Liver (tissue), 9 donors: ENCODE measurements around the gene S100A2. TPM values are rescaled to one million over a fixed set of nuclear protein-coding genes. Genes with fewer than 3 reads are reported as not detected.

Source experiments
- DNase-seq: peaks from one replicate; pipeline ENCODE4 v3.0.0-alpha.2; 2017; ENCODE audit warnings: low spot score
- H3K27ac ChIP-seq, 2 donors: one replicate each; pipeline ENCODE4 v1.7.0; 2013; ENCODE audit warnings: inconsistent platforms in 2 of 2, low read length in 2 of 2, control low read depth in 1 of 2, low read depth in 1 of 2, mild to moderate bottlenecking in 1 of 2
- H3K27me3 ChIP-seq, 4 donors: one replicate each; pipeline versions ENCODE4 v1.6.1 to v1.7.0; 2013; ENCODE audit warnings: low read length in 3 of 4, inconsistent platforms in 1 of 4, mild to moderate bottlenecking in 1 of 4, moderate library complexity in 1 of 4; ENCODE audit not compliant: control insufficient read depth in 4 of 4, insufficient read depth in 4 of 4
- H3K36me3 ChIP-seq, 4 donors: one replicate each; pipeline versions ENCODE4 v1.6.1 to v1.7.0; 2013; ENCODE audit warnings: low read length in 3 of 4, mild to moderate bottlenecking in 3 of 4, low read depth in 1 of 4, moderate library complexity in 1 of 4; ENCODE audit not compliant: control insufficient read depth in 4 of 4, insufficient read depth in 3 of 4
- H3K4me1 ChIP-seq, 4 donors: one replicate each; pipeline versions ENCODE4 v1.6.1 to v1.7.0; 2013; ENCODE audit warnings: low read length in 3 of 4, mild to moderate bottlenecking in 3 of 4, moderate library complexity in 1 of 4; ENCODE audit not compliant: control insufficient read depth in 4 of 4, insufficient read depth in 4 of 4
- H3K4me3 ChIP-seq, 3 donors: one replicate each; pipeline versions ENCODE4 v1.6.1 to v1.7.0; 2013; ENCODE audit warnings: low read length in 3 of 3, control low read depth in 1 of 3, low read depth in 1 of 3, mild to moderate bottlenecking in 1 of 3
- H3K9ac ChIP-seq, 2 donors: one replicate each; pipeline ENCODE4 v1.7.0; 2013; ENCODE audit warnings: low read length in 2 of 2, mild to moderate bottlenecking in 2 of 2, moderate library complexity in 2 of 2, control low read depth in 1 of 2, low read depth in 1 of 2
- H3K9me3 ChIP-seq, 4 donors: one replicate each; pipeline versions ENCODE4 v1.6.1 to v1.7.0; 2013; ENCODE audit warnings: low read length in 3 of 4; ENCODE audit not compliant: control insufficient read depth in 4 of 4
- EGR1 ChIP-seq, 2 donors: IDR thresholded peaks; 2 replicates each; pipeline ENCODE4 v1.6.1; 2016 to 2018; ENCODE audit warnings: antibody characterized with exemption in 2 of 2, low read depth in 2 of 2
- FOXA1 ChIP-seq: IDR thresholded peaks from 2 replicates; pipeline ENCODE4 v1.6.1; 2016; ENCODE audit warnings: antibody characterized with exemption
- FOXA2 ChIP-seq: IDR thresholded peaks from 2 replicates; pipeline ENCODE4 v1.6.1; 2016; ENCODE audit warnings: antibody characterized with exemption
- GABPA ChIP-seq, 2 donors: IDR thresholded peaks in 1 of 2; conservative IDR thresholded peaks in 1 of 2; 2 replicates each; pipeline ENCODE4 v1.6.1; 2016; ENCODE audit warnings: antibody characterized with exemption in 2 of 2, mild to moderate bottlenecking in 1 of 2, moderate library complexity in 1 of 2
- HNF4A ChIP-seq, 2 donors: conservative IDR thresholded peaks; 2 replicates each; pipeline ENCODE4 v1.6.1; 2016; ENCODE audit warnings: antibody characterized with exemption in 2 of 2, mild to moderate bottlenecking in 2 of 2
- HNF4G ChIP-seq: IDR thresholded peaks from 2 replicates; pipeline ENCODE4 v1.6.1; 2016; ENCODE audit warnings: antibody characterized with exemption
- JUND ChIP-seq, 2 donors: IDR thresholded peaks; 2 replicates each; pipeline ENCODE4 v1.6.1; 2016; ENCODE audit warnings: antibody characterized with exemption in 2 of 2
- NR2F2 ChIP-seq: IDR thresholded peaks from 2 replicates; pipeline ENCODE4 v1.6.1; 2016; ENCODE audit warnings: antibody characterized with exemption
- RAD21 ChIP-seq, 2 donors: IDR thresholded peaks; 2 replicates each; pipeline ENCODE4 v1.6.1; 2016; ENCODE audit warnings: antibody characterized with exemption in 2 of 2, mild to moderate bottlenecking in 2 of 2
- RXRA ChIP-seq, 2 donors: IDR thresholded peaks; 2 replicates each; pipeline ENCODE4 v1.6.1; 2017 to 2018; ENCODE audit warnings: antibody characterized with exemption in 2 of 2, mild to moderate bottlenecking in 1 of 2
- SP1 ChIP-seq: IDR thresholded peaks from 2 replicates; pipeline ENCODE4 v1.6.1; 2018; ENCODE audit warnings: antibody characterized with exemption, mild to moderate bottlenecking
- TAF1 ChIP-seq: conservative IDR thresholded peaks from 2 replicates; pipeline ENCODE4 v1.6.1; 2016; ENCODE audit warnings: antibody characterized with exemption, mild to moderate bottlenecking
- YY1 ChIP-seq: IDR thresholded peaks from 2 replicates; pipeline ENCODE4 v1.6.1; 2016; ENCODE audit warnings: antibody characterized with exemption, mild to moderate bottlenecking
- WGBS: extraction: QIAGEN DNeasy Blood & Tissue Kit; methylation state at CpG from one replicate; pipeline ENCODE4 v1.1.7; 2013; 5-methylcytosine and 5-hydroxymethylcytosine counted together
- polyA plus RNA-seq, 2 donors: library from polyadenylated mRNA; stranded (reverse) in 1 of 2; unstranded in 1 of 2; fragments of 200-250 nt in 1 of 2; fragments of >200 nt in 1 of 2; fragmentation: Nextera tagmentation in 1 of 2; extraction: Ambion mirVana in 1 of 2; gene quantifications; one replicate each; pipeline versions ENCODE4 v1.2.1 to v1.2.3, GENCODE V29; 2013 to 2015
- total RNA-seq, 2 donors: library from RNA; depleted of rRNA; stranded (reverse); fragments of >200 nt; gene quantifications; one replicate each; pipeline ENCODE4 v1.2.3, GENCODE V29; 2014
- TF ChIP-seq, protein P1 (sequence below): fragments of 150-350 bp; IDR thresholded peaks from 2 replicates; pipeline ENCODE4 v1.5.1; 2017; ENCODE audit warnings: improper control_type of control experiment, low read depth, low read length; ENCODE audit not compliant: missing input control
- TF ChIP-seq, protein P2 (sequence below): IDR thresholded peaks from 2 replicates; pipeline ENCODE4 v1.6.1; 2016; ENCODE audit warnings: antibody characterized with exemption
- TF ChIP-seq, protein P3 (sequence below): IDR thresholded peaks from 2 replicates; pipeline ENCODE4 v1.6.1; 2016; ENCODE audit warnings: antibody characterized with exemption
- TF ChIP-seq, protein P4 (sequence below): IDR thresholded peaks from 2 replicates; pipeline ENCODE4 v1.6.1; 2016; ENCODE audit warnings: antibody characterized with exemption
- TF ChIP-seq, protein P5 (sequence below): IDR thresholded peaks from 2 replicates; pipeline ENCODE4 v1.6.1; 2016; ENCODE audit warnings: antibody characterized with exemption, mild to moderate bottlenecking
- donor health status: healthy.
- donor health status: healthy.
- donor health status: healthy.
- donor health status: healthy.
- donor health status: healthy.

The S100A2 gene
- total and polyA plus RNA-seq, 4 donors, result 0.22 to 0.67 TPM; not detected in 2

DNA sequence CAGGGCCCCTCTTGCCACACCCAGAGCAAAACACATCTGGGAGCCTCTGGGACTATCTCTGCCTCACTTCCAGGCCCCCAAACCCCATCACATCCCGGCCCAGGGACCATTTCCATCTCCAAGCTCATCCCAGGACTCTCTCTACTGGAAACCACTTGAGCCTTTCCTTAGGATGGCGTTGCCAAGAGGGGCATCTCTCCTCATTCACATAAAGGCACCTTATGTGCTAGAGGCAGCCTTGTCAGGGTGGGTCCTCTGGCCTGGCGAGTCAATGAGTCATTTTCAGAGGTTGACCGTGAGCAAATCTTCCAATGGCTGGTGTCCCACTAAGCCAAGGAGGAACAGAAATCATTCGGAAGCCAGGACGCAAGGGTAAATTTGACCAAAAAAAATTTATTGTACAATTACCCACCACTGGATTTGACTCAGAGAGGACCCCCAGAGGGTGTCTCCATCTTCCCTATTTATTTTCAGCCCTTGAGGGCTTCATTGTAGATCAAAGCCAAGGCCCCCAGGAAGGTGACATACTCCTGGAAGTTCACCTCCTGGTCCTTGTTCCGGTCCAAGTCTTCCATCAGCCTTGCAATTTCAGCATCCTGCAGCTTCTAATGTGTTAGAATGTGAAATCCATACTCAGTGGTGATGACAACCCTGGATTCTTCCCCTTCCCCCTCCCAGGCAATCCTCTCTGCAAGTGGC is 31.3 kb downstream of the S100A2 start:
- 83% methylated on average over 7 of the region's 7 CpGs for WGBS
- no peak overlapping the region for H3K9ac ChIP-seq
- TF ChIP-seq JUND (IDR thresholded peaks at IDR 0.05) (no peak), HNF4G (no peak), RXRA (IDR thresholded peaks at IDR 0.05) (no peak), TAF1 (no peak), FOXA2 (no peak)
- H3K36me3 ChIP-seq, result no peaks in the 10 kb centered on the region
- H3K9me3 ChIP-seq, result no peaks in the 10 kb centered on the region
- DNase-seq, result peak; percentile 32
- peaks cover 0 to 4% (median 2%) of the 10 kb centered on the region in 4 donors for H3K4me1 ChIP-seq
- H3K4me3 ChIP-seq, result no peak overlapping the region
- H3K27ac ChIP-seq, result peak overlapping the region in 1 of 2 donors; percentile 41
- peaks cover 0 to 6% (median 4%) of the 10 kb centered on the region in 4 donors for H3K27me3 ChIP-seq

DNA sequence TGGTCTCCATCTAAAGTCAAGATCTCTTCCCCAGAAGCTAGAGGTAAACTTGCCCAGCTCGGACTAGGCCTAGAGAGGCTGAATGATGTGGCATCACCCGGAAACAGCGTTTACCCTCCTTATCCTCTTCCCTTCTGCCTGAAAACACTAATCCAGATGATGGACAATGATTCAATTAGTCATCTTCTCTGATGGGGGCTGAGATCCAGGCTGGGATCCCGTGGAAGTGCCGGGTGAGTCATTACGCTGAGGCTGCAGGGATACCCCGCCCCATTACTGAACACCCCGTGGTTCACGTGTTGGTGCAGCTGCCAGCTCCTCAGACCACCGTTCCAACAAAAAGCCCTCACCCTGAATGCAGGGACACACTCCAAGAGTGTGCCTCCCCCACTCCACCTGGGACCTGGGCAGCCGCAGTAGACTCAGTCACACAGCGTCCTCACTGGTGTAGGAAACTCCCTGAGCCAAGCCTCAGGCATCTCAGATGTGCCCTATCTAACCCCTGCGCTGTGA is 31.9 kb downstream of the S100A2 start:
- WGBS, result 74% methylated on average over 13 of the region's 13 CpGs
- H3K4me3 ChIP-seq, result no peak overlapping the region

More for the DNA sequence above, 31.9 kb downstream of the S100A2 start:
- H3K9ac ChIP-seq, result no peak overlapping the region
- TF ChIP-seq, protein P1, sequence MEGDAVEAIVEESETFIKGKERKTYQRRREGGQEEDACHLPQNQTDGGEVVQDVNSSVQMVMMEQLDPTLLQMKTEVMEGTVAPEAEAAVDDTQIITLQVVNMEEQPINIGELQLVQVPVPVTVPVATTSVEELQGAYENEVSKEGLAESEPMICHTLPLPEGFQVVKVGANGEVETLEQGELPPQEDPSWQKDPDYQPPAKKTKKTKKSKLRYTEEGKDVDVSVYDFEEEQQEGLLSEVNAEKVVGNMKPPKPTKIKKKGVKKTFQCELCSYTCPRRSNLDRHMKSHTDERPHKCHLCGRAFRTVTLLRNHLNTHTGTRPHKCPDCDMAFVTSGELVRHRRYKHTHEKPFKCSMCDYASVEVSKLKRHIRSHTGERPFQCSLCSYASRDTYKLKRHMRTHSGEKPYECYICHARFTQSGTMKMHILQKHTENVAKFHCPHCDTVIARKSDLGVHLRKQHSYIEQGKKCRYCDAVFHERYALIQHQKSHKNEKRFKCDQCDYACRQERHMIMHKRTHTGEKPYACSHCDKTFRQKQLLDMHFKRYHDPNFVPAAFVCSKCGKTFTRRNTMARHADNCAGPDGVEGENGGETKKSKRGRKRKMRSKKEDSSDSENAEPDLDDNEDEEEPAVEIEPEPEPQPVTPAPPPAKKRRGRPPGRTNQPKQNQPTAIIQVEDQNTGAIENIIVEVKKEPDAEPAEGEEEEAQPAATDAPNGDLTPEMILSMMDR, result no peak
- TF ChIP-seq RXRA (IDR thresholded peaks at IDR 0.05) (no peak), SP1 (no peak), EGR1 (IDR thresholded peaks at IDR 0.05; ENCODE audit: low read depth in 2 of 2) (no peak), FOXA2 (no peak), GABPA (IDR thresholded peaks at IDR 0.05 in 1 of 2, conservative IDR thresholded peaks at IDR 0.05 in 1 of 2) (no peak), RAD21 (IDR thresholded peaks at IDR 0.05) (no peak), YY1 (no peak), FOXA1 (no peak), JUND (IDR thresholded peaks at IDR 0.05) (no peak), TAF1 (no peak), HNF4G (no peak), HNF4A (conservative IDR thresholded peaks at IDR 0.05) (no peak), NR2F2 (no peak)
- TF ChIP-seq, protein P2, sequence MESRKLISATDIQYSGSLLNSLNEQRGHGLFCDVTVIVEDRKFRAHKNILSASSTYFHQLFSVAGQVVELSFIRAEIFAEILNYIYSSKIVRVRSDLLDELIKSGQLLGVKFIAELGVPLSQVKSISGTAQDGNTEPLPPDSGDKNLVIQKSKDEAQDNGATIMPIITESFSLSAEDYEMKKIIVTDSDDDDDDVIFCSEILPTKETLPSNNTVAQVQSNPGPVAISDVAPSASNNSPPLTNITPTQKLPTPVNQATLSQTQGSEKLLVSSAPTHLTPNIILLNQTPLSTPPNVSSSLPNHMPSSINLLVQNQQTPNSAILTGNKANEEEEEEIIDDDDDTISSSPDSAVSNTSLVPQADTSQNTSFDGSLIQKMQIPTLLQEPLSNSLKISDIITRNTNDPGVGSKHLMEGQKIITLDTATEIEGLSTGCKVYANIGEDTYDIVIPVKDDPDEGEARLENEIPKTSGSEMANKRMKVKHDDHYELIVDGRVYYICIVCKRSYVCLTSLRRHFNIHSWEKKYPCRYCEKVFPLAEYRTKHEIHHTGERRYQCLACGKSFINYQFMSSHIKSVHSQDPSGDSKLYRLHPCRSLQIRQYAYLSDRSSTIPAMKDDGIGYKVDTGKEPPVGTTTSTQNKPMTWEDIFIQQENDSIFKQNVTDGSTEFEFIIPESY, result no peak
- TF ChIP-seq, protein P3, sequence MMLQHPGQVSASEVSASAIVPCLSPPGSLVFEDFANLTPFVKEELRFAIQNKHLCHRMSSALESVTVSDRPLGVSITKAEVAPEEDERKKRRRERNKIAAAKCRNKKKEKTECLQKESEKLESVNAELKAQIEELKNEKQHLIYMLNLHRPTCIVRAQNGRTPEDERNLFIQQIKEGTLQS, result no peak
- TF ChIP-seq, protein P4, sequence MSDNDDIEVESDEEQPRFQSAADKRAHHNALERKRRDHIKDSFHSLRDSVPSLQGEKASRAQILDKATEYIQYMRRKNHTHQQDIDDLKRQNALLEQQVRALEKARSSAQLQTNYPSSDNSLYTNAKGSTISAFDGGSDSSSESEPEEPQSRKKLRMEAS, result no peak
- TF ChIP-seq, protein P5, sequence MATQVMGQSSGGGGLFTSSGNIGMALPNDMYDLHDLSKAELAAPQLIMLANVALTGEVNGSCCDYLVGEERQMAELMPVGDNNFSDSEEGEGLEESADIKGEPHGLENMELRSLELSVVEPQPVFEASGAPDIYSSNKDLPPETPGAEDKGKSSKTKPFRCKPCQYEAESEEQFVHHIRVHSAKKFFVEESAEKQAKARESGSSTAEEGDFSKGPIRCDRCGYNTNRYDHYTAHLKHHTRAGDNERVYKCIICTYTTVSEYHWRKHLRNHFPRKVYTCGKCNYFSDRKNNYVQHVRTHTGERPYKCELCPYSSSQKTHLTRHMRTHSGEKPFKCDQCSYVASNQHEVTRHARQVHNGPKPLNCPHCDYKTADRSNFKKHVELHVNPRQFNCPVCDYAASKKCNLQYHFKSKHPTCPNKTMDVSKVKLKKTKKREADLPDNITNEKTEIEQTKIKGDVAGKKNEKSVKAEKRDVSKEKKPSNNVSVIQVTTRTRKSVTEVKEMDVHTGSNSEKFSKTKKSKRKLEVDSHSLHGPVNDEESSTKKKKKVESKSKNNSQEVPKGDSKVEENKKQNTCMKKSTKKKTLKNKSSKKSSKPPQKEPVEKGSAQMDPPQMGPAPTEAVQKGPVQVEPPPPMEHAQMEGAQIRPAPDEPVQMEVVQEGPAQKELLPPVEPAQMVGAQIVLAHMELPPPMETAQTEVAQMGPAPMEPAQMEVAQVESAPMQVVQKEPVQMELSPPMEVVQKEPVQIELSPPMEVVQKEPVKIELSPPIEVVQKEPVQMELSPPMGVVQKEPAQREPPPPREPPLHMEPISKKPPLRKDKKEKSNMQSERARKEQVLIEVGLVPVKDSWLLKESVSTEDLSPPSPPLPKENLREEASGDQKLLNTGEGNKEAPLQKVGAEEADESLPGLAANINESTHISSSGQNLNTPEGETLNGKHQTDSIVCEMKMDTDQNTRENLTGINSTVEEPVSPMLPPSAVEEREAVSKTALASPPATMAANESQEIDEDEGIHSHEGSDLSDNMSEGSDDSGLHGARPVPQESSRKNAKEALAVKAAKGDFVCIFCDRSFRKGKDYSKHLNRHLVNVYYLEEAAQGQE, result no peak
- no peak for DNase-seq
- H3K36me3 ChIP-seq, result no peaks in the 10 kb centered on the region
- H3K27ac ChIP-seq, result peak overlapping the region in 1 of 2 donors; percentile 41
- peaks cover 0 to 4% (median 2%) of the 10 kb centered on the region in 4 donors for H3K4me1 ChIP-seq
- peaks cover 0 to 6% (median 4%) of the 10 kb centered on the region in 4 donors for H3K27me3 ChIP-seq
- no peaks in the 10 kb centered on the region for H3K9me3 ChIP-seq
